ENCODE results near the gene DDX19B. TPM values are rescaled to one million over a fixed set of nuclear protein-coding genes. Genes with fewer than 3 reads are reported as not detected.
"Not testable (repeated sequence)": the region's sequence is repeated elsewhere in the genome, so short reads cannot be mapped to it uniquely, and the experiment has no call there.

Gene DDX19B
- total RNA-seq, 1 donor = 23.7 TPM

DNA sequence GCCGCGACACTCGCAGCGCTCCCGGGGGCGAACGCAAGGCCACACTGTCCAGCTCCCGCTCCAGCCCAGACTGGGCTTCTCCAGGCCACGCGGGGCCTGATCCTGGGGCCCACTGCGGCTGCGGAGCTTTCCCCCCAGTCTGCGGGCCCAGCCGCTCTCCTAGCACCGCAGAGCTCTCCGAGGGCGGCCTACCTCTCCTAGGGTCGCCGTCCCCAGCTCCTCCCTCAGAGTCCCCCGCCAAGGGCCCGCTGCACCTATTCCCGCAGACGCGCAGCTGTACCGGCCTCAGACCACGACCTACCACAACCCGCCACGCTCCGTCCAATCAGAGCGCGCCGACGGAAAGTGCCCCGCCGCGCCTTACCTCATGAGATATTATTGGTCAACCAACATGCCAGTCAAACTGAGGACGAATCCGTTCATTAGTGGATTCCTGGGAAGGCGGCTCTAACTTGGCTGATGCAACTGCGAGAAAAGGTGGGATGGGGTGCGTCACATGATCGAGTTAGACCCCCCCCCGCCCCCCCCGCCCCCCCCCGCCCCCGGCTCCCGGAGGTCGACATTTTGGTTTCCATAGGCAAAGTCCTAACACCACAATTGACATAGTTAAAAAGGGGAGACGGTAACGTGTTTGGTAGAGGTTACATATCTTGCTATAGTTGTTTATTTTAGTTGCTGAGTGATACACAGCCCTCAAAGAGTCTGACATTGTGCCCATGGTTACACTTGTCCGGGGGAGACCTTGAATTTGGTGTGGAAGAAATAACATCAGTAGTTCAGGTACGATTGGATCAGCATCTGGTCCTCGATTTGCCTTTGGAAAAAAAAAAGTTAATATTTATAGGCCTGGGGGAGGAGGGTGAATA lies 9.5 kb upstream of the DDX19B start, which contains the start of gene AARS1:
Gene AARS1 (minus strand): TSS at position 278 of the 866 bp plus-strand sequence. CDS start 6,743 bp downstream, outside the sequence.
- peak; percentile 100 for DNase-seq (ENCODE audit: low read depth)
- peak within 1 kb of the TSS; percentile 77 for H3K4me3 ChIP-seq (ENCODE audit: low read depth, low read length)
- no peak for TF ChIP-seq CTCF (IDR thresholded peaks at IDR 0.05; ENCODE audit: insufficient read depth, low read depth, low read length)

DNA sequence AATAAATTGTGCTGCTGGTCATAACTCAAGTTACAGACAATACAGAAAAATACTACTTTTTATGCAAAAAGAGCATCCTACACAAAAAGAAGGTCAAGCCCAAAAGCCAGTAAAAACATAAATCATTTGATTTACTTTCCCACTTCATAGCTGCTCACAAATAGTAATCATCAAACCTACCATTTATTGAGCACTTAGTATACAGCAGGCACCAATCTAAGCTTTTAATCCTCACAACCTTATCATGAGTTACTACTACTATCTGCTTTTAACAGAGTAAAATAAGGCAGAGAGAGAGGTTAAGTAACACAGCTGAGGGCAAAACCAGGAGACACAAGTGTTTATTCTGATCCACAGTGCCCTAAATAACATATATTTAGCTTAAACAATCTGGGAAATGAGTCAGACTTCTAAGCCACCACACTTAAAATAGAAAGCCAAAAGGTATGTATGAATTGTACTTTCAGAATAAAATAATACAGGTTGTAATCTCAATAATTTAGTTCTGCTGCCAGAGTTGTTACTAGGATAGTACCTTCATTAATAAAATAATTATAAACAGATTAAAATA lies 8.0 kb upstream of the DDX19B start:
- no peak for TF ChIP-seq CTCF (IDR thresholded peaks at IDR 0.05; ENCODE audit: insufficient read depth, low read depth, low read length)
- H3K4me3 ChIP-seq (ENCODE audit: low read depth, low read length) = no peak overlapping the region
- peak; percentile 61 for DNase-seq (ENCODE audit: low read depth)

DNA sequence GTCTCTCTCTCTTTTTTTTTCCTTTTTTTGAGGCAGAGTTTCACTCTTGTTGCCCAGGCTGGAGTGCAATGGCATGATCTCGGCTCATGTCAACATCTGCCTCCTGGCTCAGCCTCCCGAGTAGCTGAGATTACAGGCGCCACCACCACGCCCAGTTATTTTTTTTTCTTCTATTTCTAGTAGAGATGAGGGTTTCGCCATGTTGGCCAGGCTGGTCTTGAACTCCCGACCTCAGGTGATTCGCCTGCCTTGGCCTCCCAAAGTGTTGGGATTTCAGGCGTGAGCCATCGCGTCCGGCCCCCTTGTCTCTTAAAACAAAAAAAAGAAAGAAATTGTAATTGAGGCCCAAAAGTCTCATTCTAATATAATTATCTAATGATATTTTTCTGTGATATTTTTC lies 6.8 kb upstream of the DDX19B start:
- DNase-seq (ENCODE audit: low read depth); H3K4me3 ChIP-seq (ENCODE audit: low read depth, low read length): not testable (repeated sequence)

DNA sequence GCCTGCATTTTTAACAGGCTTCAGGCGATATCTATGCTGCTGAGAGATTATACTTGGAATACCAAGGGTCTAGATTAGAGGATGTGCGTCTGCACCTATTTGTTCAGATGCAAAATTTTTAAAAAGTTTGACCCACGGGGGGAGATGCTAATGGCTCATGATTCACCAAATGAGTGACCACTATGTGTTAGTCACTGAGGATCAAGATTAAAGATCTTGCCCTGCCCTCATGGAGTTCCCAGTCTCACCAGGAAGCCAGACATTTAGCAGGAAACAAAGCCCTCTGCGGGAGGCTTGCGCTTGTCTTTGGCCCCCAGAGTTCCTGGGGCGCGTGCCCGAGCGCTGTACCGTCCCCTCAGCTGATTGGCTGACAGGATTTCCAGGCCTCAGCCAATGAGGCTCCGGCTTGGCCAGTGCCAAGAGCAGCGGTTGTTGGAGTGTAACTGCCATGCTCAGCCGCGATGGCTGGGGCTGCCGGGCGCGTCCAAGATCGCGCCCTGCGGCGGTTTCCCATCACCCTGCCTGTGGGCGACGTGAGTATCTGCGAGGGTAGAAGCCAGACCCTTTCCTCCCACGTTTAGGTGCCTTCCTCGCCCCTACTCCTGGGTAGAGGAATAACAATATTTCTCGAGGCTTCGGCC lies 4.5 kb upstream of the DDX19B start:
- TF ChIP-seq CTCF (IDR thresholded peaks at IDR 0.05; ENCODE audit: insufficient read depth, low read depth, low read length) = no peak
- H3K4me3 ChIP-seq (ENCODE audit: low read depth, low read length) = no peak overlapping the region
- DNase-seq (ENCODE audit: low read depth) = no peak

GRCh38 chr16:70295634-70296033 lies 3.4 kb upstream of the DDX19B start:
- TF ChIP-seq CTCF (IDR thresholded peaks at IDR 0.05; ENCODE audit: insufficient read depth, low read depth, low read length) = no peak
- DNase-seq (ENCODE audit: low read depth) = no peak
- no peak overlapping the region for H3K4me3 ChIP-seq (ENCODE audit: low read depth, low read length)

DNA sequence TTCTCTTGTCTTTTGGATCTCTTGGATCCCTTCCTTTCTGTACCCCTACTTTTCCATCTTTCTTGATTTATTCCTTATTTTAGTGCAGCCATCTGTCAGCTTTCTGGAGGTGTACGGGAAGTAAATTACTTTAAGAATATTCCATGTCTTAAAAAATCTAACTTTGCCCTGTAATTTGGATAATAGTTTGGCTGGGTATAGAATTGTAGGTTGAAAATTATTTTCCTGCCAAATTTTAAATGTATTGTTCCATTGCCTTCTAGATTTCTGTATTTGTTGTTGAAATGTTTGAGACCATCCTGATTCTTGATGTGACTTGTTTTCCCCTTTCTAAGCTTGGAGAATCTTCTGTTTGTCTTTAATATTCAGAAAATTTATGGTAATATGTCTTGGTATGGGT lies 2.1 kb downstream of the DDX19B start:
- no peak overlapping the region for H3K4me3 ChIP-seq (ENCODE audit: low read depth, low read length)
- no peak for TF ChIP-seq CTCF (IDR thresholded peaks at IDR 0.05; ENCODE audit: insufficient read depth, low read depth, low read length)
- DNase-seq (ENCODE audit: low read depth) = no peak

- DNase-seq (ENCODE audit: low read depth) = no peak
- H3K4me3 ChIP-seq (ENCODE audit: low read depth, low read length) = no peak overlapping the region
- TF ChIP-seq CTCF (IDR thresholded peaks at IDR 0.05; ENCODE audit: insufficient read depth, low read depth, low read length) = no peak
Observed at GRCh38 chr16:70302745-70303144, 3.8 kb downstream of the DDX19B start.

Data from fibroblast of villous mesenchyme (primary cell).